COLO668 (cell line): ENCODE data around the gene GGTLC2.
"Not testable (repeated sequence)": the region's sequence is repeated elsewhere in the genome, so short reads cannot be mapped to it uniquely, and the experiment has no call there.

Source experiments
- DNase-seq: peaks from one replicate; lab custom pipeline; 2025; ENCODE audit not compliant: unreplicated experiment; lab: John Stamatoyannopoulos, UW

GGTLC2 gene

GRCh38 chr22:22644314-22644713 is at the start of gene GGTLC2:
Gene GGTLC2 (plus strand): TSS chr22:22644614. CDS start chr22:22646346, 1,732 bp downstream.
- DNase-seq = not testable (repeated sequence)

- no peak for DNase-seq
These were observed 49.2 kb upstream of the GGTLC2 start for GRCh38 chr22:22595001-22595835.

DNA sequence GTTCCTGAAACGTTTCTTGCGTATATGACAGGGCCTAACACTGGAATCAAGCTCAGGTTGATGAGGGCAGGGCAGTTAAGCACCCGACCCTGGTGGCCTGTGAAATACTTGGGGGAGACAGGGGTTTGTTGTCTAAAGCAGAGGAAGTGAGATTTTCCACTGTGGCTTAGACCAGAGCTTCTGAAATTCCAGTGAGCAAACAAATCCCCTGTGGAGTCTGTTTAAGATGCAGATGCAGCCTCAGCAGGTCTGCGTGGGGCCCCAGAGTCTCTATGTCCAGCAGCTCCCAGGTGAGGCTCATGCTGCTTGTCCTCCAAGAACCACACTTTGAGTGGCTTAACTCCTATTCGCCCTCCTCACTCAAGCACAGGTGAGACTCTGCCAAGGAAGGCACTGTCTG is 46.3 kb upstream of the GGTLC2 start:
- no peak for DNase-seq

GRCh38 chr22:22599248-22599647 is 45.2 kb upstream of the GGTLC2 start:
- no peak for DNase-seq

GRCh38 chr22:22600531-22601261 is 43.7 kb upstream of the GGTLC2 start:
- no peak for DNase-seq

GRCh38 chr22:22603470-22603947 is 40.9 kb upstream of the GGTLC2 start:
- DNase-seq = no peak

DNA sequence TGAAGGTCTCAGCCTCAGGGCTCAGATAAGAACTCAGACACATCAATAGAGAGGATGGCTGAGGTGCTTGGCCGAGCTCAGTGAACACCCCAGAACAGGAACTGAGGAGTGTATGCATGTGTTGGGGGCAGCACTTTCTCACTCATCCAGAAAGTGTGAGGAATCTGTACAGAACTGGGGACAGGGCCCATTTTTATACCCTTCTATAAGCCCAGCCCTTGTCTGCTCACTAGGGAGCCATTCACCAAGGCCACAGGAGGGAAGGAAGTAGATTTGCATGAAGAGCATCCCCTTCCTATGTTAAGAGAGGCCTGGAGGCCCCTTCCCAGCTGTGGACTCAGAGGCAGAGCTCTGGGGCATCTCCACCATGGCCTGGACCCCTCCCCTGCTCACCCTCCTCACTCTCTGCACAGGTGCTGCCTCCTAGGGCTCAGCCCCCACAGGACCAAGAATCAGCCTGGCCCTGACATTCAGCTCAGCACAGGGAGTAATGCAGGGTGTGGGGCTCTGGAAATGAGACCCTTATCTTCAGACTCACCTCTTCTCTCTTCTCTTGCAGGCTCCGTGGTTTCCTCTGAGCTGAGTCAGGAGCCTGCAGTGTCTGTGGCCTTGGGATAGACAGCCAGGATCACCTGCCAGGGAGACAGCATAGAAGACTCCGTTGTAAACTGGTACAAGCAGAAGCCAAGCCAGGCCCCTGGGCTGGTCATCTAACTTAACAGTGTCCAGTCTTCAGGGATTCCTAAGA is 39.9 kb upstream of the GGTLC2 start:
- DNase-seq = no peak

GRCh38 chr22:22605074-22605404 is 39.4 kb upstream of the GGTLC2 start:
- DNase-seq = no peak

DNA sequence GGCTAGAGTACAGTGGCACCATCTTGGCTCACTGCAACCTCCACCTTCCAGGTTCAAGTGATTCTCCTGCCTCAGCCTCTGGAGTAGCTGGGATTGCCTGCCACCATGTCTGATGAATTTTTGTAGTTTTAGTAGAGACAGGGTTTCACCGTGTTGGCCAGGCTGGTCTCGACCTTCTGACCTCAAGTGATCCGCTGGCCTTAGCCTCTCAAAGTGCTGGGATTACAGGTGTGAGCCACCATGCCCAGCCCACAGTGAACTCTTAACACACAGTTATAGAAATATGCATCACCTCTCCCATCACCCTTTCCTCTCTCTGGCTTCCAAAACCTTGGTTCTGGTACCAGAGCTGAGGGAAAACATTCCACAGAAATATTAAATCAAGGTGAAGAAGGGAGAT is 36.4 kb upstream of the GGTLC2 start:
- not testable (repeated sequence) for DNase-seq

DNA sequence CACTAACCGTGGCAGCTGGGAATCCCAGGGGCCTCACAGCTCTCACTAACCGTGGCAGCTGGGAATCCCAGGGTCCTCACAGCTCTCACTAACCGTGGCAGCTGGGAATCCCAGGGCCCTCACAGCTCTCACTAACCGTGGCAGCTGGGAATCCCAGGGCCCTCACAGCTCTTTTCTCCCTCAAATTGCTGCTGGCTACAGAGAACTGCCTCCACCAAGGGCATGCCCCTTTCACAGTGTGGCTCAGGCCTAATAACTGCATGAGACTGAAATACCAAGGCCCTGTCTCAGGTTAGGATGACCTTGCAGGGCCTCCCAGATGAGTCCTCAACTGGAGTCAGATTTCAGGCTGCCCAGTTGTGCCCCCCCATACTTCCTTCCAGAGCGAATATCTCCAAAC is 35.1 kb upstream of the GGTLC2 start:
- DNase-seq = no peak

DNA sequence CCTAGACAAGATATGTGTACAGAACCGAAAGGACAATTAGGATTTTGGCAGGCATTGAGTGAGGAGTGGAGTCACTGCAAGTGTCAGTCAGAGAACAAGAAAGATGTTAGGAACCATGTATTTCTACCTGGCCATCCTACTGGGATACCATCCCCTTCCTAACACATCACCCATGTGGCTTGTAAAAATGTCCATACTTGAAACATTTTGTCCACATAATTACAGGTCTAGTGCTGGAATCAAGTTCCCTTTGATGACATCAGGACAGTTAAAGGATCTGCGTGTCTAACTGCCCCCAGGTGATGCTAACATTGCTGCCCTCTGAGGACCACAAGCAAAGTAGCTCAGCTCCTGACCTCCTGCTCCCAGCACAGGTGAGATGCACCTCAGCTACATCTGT is 31.9 kb upstream of the GGTLC2 start:
- no peak for DNase-seq

DNA sequence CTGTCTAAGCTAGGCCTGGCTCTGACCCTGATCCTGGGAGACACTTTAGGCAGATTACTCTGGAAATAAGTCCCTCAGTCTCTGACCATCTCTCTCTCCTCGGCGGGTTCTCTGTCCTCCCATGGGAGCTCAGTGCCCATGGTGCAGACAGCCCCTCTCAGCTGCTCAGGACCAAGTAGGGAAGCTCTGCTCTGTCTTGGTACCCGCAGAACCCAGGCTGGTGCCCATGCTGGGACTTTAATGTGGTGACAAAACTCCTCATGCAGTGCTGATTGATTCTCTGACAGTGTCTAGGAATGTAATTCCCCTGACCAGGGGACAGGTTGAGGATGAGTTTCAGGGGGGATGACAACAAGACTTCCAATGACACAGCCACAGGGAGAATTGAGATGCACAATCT is 30.3 kb upstream of the GGTLC2 start:
- DNase-seq = no peak

DNA sequence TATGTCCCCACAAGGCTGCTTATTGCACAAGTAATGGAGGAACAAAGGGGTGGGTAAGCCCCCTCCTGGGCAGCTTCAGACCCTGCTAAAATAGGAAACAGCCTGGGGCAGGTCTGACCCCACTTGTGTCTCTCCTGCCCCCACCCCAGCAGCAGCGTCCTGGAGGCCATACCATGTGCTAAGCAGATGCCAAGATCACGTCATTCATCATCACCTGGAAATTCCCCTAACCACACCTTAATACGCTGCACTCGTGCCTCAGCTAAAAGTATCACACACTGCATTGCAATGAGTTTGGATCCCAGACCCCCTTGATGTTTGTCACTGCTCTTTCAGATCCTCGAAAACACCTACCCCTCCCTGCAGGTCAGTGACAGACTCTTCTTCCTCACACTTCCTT is 27.8 kb upstream of the GGTLC2 start:
- DNase-seq = no peak

GRCh38 chr22:22618448-22618847 is 26.0 kb upstream of the GGTLC2 start:
- DNase-seq = no peak

GRCh38 chr22:22618923-22619322 is 25.5 kb upstream of the GGTLC2 start:
- no peak for DNase-seq

GRCh38 chr22:22619765-22620414 is 24.5 kb upstream of the GGTLC2 start:
- no peak for DNase-seq

DNA sequence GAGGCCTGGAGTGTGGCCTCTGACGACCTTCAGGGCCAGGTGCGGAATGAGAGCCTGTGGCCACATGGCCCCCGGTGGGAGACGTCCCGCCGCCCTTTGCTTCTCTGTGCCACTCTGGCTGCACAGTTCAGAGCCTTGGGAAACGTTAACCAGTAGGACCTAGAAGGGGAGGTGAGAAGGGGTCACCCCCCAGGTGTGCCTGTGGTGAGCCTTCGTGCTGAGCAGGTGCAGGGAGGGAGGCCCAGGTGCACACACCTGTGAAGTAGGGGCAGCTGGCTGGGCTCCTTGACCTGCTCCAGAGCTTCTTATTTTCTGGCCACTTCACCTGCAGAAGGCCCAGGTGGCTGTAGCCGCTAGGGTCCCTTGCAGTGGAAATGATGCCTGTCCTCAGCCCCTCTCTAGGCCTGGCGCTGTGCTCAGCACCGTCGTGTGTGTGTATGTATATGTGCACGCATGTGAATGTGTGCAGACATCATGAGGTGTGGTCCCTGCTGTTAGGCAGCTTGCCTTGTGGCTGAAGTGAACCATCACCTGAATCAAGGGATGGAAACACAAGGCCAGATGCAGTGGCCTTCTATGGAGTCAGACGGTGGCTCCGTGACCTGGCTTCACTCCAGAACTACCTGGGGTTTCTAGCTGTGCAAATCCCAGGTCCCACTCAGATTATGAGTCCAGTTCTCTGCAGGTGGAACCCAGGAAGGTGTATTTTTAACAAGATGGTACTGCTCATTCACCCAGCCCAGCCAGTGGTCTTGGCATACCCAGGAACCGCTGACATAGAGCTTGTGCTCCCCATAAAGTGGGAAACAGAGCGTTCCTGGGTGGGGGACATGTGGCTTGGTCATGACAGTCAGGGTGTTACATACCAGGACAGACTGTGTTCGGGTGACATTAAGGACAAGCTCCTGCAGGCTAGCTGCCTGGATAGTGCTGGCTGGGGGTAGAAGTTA is 15.6 kb upstream of the GGTLC2 start:
- not testable (repeated sequence) for DNase-seq

GRCh38 chr22:22631223-22631652 is 13.2 kb upstream of the GGTLC2 start:
- DNase-seq = not testable (repeated sequence)

- not testable (repeated sequence) for DNase-seq
These were observed 12.2 kb upstream of the GGTLC2 start for GRCh38 chr22:22632226-22632625.

DNA sequence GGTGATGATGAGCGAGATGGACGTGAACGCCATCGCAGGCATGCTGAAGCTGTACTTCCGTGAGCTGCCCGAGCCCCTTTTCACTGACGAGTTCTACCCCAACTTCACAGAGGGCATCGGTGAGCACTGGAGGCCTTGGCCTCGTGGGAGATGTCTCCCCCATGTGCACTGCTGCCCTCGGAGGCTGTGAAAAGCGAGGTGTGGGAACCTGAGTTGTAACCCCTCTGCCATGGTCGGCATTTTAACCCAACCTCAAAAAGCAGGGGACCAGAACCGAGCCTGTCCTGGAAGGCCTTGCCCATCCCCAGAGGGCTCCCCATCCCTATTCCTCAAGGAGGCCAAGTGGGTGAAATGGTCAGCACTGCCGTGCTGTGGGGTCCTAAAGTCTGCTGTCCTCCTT is 10.9 kb upstream of the GGTLC2 start:
- DNase-seq = not testable (repeated sequence)
